GM19035 (cell line): ENCODE results near the gene IL31.
"Not testable (repeated sequence)": the region's sequence is repeated elsewhere in the genome, so short reads cannot be mapped to it uniquely, and the experiment has no call there.

Source experiments
- ATAC-seq: cut with Tn5 transposase; IDR thresholded peaks from one replicate; pipeline ENCODE4 v1.9.1; 2021; ENCODE audit not compliant: unreplicated experiment

Gene IL31

GRCh38 chr12:122174155-122174845 is at the start of gene IL31:
Gene IL31, minus strand, starts transcription at chr12:122174221. Its CDS starts 49 bp downstream, at chr12:122174172.
- no peak for ATAC-seq

GRCh38 chr12:122216445-122216844 is 42.4 kb upstream of the IL31 start:
- ATAC-seq: no peak

DNA sequence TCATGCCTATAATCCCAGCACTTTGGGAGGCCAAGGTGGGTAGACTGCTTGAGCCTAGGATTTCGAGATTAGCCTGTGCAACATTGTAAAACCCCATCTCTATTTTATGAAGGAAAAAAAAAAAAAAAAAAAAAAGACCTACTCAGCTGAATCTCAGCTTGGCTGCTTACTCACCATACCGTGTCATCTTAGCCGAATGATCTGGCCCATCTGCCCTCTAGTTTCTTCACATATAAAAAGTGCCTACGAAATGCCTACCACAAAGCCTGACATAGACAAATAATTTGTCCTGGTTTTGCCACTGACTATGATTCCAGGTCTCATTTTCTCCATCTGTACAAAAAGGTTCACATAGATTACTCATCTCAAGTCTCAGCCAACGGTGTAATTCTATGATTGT is 41.8 kb upstream of the IL31 start:
- ATAC-seq: no peak

DNA sequence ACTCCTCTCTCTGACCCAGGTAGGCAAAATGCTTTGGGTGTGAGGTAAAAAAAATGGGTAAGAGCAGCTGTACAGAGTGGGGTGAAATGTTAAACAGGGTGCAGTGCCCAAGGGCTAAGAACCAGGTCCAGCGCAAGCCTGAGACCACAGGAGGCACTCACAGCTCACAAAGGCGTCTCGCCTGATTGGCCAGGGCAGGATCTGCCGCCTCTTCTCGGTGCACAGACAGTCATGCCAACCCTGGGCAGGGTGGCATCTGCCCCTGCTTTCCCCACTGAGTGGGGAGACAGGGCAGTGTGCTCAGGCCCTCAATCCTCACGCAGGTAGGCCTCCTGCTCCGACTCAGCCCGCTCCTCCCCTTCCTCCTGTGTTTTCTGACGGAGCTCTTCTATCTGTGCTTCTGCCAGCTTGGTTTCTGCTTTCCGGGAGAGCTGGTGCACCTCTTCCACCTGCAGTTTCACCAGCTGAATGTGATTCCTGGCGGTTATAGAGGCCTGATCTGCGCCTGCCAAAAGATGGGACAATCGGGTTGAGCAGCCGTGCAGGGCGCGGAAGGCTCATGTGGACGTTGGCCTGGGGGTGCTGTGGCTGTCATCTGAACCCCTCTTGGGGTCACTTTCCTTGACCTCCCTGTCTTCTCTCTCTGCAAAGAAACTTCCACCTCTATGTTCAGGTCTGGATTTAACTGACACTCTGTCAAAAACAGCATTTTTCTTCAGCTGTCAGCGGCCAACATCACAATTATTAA is 34.2 kb upstream of the IL31 start:
- no peak for ATAC-seq

DNA sequence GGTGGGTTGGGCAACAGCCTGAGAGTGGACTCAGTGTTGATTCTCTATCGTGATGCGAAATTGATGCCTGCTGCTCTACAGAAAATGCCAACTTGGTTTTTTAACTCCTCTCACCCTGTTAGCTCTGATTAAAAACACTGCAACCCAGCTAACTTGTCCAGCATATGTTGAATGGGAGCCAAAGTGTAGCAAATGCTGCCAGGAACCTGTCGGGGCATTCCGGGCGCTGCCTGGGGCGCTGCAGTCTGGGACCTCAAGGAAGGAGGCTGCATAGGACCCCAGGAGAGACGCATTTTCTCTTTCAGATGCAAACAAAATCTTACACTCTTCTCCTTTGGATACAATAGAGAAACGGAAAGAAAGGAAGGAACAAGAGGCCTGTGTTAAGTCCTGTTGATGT is 33.4 kb upstream of the IL31 start:
- ATAC-seq: no peak

- no peak for ATAC-seq
Measured at GRCh38 chr12:122206976-122207375, 33.0 kb upstream of the IL31 start.

DNA sequence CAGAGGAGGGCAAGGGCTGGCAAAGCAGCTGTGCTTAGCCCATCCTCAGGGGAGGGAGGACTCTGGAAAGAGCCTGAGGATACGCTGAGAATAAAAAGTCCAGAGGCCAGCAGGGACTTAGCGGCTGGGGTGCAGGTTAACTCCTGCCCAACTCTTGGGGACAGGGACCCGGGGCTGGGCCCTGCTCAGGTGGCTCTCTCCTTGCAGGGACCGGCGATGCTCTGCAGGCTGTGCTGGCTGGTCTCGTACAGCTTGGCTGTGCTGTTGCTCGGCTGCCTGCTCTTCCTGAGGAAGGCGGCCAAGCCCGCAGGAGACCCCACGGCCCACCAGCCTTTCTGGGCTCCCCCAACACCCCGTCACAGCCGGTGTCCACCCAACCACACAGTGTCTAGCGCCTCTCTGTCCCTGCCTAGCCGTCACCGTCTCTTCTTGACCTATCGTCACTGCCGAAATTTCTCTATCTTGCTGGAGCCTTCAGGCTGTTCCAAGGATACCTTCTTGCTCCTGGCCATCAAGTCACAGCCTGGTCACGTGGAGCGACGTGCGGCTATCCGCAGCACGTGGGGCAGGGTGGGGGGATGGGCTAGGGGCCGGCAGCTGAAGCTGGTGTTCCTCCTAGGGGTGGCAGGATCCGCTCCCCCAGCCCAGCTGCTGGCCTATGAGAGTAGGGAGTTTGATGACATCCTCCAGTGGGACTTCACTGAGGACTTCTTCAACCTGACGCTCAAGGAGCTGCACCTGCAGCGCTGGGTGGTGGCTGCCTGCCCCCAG is 32.3 kb upstream of the IL31 start:
- no peak for ATAC-seq

DNA sequence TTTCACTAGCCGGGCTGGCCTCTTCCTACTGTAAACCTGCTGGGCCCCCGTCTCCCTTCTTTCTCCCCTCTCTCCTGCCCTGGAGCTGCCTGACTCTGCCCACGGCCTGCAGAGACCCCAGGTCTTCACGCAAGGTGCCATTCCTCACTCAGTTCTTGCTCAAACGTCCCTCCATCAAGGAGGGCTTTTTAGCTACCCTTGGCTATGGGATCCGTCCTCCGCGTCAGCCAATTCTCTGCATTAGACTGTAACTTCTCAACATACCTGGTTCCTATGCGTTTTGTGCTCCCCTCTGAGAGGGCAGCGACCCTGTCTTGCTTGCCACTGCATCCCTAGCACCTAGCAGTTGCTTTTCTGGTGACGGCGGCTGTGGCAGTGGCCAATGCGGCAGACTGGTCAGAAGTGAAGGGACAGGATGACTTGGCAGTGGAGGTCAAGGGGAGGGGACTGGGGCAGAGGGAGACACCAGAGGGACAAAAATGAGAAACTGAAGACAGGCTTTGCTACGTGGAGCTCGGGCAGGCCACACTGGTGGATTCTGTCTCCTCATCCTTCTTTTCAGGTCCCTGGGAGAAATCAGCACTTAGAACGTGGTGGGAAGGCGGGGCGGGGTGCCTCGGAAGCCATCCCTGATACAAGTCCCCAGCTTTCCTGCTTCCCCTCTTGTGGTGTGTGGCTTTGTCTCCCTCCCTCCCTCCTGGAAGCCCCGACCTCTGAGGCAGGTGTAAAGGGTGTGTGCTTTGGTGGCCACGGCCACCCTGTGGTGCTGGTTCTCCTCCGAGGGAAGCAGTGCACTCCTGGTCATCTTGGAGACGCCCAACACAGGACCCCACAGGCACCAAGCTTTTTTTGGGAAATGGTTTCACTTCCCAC is 31.3 kb upstream of the IL31 start:
- no peak for ATAC-seq

- no peak for ATAC-seq
Measured at GRCh38 chr12:122204167-122205052, 30.4 kb upstream of the IL31 start.

DNA sequence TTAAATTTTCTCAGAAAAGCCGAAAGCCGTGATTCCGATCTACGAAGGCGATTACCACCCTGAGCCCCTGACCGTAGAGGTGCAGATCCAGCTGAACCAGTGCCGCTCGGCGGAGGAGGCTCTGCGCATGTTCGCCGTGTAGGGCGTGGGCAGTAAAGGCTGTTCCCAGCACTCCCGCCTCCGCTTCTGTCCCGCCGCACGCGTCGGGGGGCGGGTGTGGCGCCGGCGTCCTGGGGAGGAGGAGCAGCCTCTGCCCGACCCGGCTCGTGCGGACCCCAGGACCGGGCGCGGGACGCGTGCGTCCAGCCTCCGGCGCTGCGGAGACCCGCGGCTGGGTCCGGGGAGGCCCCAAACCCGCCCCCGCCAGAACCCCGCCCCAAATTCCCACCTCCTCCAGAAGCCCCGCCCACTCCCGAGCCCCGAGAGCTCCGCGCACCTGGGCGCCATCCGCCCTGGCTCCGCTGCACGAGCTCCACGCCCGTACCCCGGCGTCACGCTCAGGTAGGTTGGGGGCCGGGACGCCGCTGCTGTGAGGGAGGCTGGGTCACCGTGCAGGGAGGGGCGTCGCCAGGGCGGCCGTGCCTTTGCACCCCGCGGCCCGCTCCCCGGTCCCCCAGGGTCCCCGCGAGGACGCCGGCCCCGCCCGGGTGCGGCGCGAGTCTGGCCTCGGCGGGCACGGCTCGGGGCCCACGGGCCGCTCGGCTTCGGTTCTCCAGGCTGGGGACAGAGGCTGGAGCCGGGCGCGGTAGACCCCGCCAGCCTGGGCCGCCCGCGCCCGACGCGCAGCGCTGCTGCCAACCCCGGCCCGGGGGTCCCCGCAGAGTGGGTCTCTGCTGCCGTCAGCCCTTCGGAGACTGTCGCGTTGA is 29.5 kb upstream of the IL31 start, which contains the start of gene B3GNT4:
TSS of gene B3GNT4 (plus strand) at position 409 of the 866 bp plus-strand sequence. CDS start 910 bp downstream, outside the sequence.
- ATAC-seq: no peak

- ATAC-seq: not testable (repeated sequence)
Measured at GRCh38 chr12:122202811-122203210, 28.8 kb upstream of the IL31 start.

GRCh38 chr12:122202017-122202416 is 28.0 kb upstream of the IL31 start:
- no peak for ATAC-seq

DNA sequence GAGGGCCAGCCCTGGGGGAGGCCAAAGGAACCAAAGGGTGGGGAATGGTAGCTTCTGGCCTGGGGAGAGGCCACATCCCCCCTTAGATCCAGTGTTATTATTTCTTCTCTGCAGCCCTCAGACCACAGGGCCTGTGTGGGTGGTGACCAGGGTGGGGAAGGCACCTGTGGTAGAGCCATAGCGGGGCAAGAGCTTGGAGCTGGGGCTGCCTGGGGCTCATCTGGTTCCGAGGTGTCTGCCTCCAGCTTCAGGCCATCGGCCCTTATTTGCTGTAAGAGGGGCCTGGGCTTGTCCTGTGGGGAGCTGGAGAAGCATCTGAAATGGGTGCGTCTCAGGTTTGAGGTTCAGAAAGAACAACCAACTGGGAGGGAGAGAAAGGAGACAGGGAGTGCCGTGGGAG is 27.4 kb upstream of the IL31 start:
- ATAC-seq: no peak

DNA sequence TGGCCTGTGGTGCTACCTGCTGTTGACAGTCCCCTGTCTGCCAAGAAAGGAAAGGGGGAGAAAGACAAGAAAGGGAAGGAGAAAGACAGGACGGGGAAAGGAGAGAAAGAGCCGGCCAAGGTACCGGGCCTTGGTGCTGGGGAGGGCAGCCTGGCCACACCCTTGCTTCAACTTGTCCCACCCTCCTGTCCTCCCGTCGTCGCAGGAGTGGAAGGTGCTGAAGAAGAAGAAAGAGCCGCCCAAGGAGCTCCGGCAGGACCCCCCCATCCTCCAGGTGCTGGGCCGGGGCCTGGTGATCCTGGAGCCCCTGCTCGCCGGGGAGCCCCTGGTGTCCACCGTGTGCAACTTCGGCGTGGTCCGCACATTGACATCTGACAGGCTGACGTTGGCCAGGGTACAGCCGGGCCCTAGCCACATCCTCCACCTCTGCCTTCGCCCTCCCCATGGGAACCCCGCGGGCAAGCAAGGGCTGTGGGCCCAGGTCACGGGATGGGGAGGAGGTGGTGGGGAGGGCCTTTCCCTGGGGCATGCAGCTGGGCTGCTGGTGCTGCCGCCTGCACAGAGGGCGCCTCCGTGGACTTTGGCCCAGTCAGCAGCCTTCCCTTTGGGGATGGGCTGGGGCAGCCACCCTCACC is 26.6 kb upstream of the IL31 start:
- no peak for ATAC-seq

DNA sequence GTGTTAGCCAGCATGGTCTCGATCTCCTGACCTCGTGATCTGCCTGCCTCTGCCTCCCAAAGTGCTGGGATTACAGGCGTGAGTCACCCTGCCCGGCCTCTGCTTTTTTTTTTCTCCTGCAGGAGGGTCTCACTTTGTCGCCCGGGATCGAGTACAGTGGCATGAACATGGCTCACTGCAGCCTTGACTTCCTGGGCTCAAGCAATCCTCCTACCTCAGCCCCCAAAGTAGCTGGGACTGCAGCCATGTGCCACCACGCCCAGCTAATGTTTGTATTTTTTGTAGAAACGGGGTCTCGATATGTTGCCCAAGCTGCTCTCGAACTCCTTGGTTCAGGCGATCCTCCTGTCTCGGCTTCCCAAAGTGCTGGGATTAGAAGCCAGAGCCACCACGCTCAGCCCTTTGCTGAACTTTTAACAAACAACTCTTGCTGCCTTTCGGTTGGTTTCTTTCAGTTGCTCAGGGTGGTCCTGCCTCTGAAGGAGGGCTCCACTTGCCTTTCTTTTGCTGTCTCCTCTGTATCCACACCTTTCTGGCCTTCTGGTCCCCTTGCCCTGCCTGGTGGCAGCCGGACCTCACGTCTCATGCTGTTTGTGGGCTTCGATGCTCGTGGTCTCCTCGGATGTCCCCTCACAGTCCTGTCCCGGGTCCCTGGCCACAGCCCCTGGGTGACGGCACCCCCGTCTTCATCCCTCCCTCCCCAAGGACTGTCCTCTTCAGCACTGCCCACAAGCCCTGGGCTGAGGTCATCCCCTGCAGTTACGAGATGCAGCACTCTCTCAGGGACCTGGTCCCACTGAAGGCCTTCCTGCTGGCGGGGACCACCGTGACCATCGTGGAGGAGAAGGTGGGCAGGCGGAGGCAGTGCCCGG is 25.7 kb upstream of the IL31 start:
- ATAC-seq: no peak

DNA sequence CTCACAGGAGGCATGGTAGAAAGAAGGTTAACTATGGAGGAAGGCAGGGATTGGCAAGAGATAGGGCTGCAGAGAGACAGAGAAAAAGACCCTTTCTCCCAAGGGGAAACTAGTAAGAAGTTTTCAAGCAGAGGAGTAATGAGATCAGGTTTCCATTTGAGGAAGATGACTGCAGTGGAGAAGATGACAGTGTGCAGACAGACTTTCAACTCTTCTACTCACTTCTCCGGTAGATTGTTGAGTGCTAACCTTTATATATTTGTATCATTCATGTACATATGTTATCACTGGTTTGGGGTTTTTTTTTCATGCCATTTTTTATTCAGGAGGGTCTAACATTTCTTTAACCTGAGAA is 23.6 kb upstream of the IL31 start:
- ATAC-seq: no peak

DNA sequence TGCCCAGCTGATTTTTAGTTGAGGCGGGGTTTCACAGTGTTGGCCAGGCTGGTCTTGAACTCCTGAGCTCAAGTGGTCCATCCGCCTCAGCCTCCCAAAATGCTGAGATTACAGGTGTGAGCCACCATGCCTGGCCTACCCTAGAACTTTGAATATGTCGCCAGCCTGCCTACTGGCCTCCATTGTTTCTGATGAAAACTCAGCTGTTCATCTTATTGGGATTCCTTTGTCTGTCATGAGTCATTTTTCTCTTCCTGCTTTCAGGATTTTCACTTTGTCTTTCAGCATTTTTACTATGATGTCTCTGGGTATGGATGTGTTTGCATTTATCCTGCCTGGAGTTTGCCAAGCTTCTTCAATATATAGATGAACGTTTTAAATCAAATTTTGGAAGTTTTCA is 21.4 kb upstream of the IL31 start:
- no peak for ATAC-seq
